Measurements from ENCODE around the gene BTBD8. TPM values are rescaled to one million over a fixed set of nuclear protein-coding genes. Genes with fewer than 3 reads are reported as not detected.

The BTBD8 gene
- total RNA-seq, 1 experiment from 2014 or later, result 2.8 TPM

- POLR2A ChIA-PET, result no interaction called here
- BruUV-seq (replicated peaks), result no TSS peak
- no peaks in the 10 kb centered on the region for H4K20me1 ChIP-seq (ENCODE audit: insufficient read depth)
- H3K79me2 ChIP-seq (ENCODE audit: insufficient read depth, low read length), result no peaks in the 10 kb centered on the region
- intact Hi-C loops (cut with micrococcal nuclease), result no loop called here
- no peak overlapping the region for H3K4me2 ChIP-seq (ENCODE audit: low read length)
- ATAC-seq, result no peak
- RAD21 ChIA-PET (ENCODE audit: low non-redundant PET in 1 of 2, low total read pairs in 2 of 2, uncharacterized antibody in 2 of 2, unreplicated experiment in 2 of 2), result no interaction called here
- H3K36me3 ChIP-seq (ENCODE audit: control insufficient read depth in 1 of 2, insufficient read depth in 2 of 2, low read length in 2 of 2), result no peaks in the 10 kb centered on the region
- H3K4me3 ChIP-seq (replicated peaks in 1 of 2; ENCODE audit: low read depth in 1 of 2, low read length in 2 of 2), result no peak overlapping the region
- no peak overlapping the region for H3K27ac ChIP-seq (ENCODE audit: low read depth, low read length)
- no peaks in the 10 kb centered on the region for H3K9me3 ChIP-seq (ENCODE audit: control insufficient read depth in 1 of 2, insufficient read depth in 1 of 2, low read depth in 1 of 2, low read length in 2 of 2)
- no peaks in the 10 kb centered on the region for H3K4me1 ChIP-seq (ENCODE audit: control insufficient read depth in 1 of 2, insufficient read depth in 2 of 2, low read length in 2 of 2)
- no peak for DNase-seq (ENCODE audit: low read depth, low spot score)
- TF ChIP-seq ELF1 (IDR thresholded peaks at IDR 0.05; ENCODE audit: borderline replicate concordance, low read depth), result no peak
- no peak for TF ChIP-seq POLR2A (IDR thresholded peaks at IDR 0.05; ENCODE audit: borderline replicate concordance, extremely low read depth, insufficient read depth, insufficient read length)
- TF ChIP-seq JUND (IDR thresholded peaks at IDR 0.05), result no peak
- no peak for TF ChIP-seq SRF (IDR thresholded peaks at IDR 0.05; ENCODE audit: low read depth)
- no peak for TF ChIP-seq EZH2phosphoT487 (IDR thresholded peaks at IDR 0.05; ENCODE audit: borderline replicate concordance)
- TF ChIP-seq ZBTB33 (IDR thresholded peaks at IDR 0.05; ENCODE audit: extremely low read depth, insufficient replicate concordance, low read length), result no peak
- no peak for TF ChIP-seq ZFX (IDR thresholded peaks at IDR 0.05)
- no peak for TF ChIP-seq EZH2 (IDR thresholded peaks at IDR 0.05)
- TF ChIP-seq YY1 (IDR thresholded peaks at IDR 0.05; ENCODE audit: extremely low read depth, insufficient replicate concordance, low read depth, low read length), result no peak
- TF ChIP-seq POLR2AphosphoS5 (IDR thresholded peaks at IDR 0.05; ENCODE audit: low read depth, low read length), result no peak
- TF ChIP-seq ATF3 (IDR thresholded peaks at IDR 0.05), result no peak
- no peak for TF ChIP-seq MAX (IDR thresholded peaks at IDR 0.05)
- no peak for TF ChIP-seq ZNF274 (IDR thresholded peaks at IDR 0.05; ENCODE audit: low read depth, low read length)
- TF ChIP-seq FOSL1 (IDR thresholded peaks at IDR 0.05; ENCODE audit: low read depth), result no peak
- TF ChIP-seq CEBPB (IDR thresholded peaks at IDR 0.05; ENCODE audit: low read depth), result no peak
- no peak for TF ChIP-seq RAD21 (IDR thresholded peaks at IDR 0.05; ENCODE audit: low read depth)
- H3K27me3 ChIP-seq (ENCODE audit: insufficient read depth, low read length), result no peaks in the 10 kb centered on the region
- no peak overlapping the region for H3K9ac ChIP-seq (ENCODE audit: low read length)
- CTCF ChIA-PET, result no interaction called here
- no peaks in the 10 kb centered on the region for H3K9me2 ChIP-seq (ENCODE audit: insufficient read depth)
- no peak overlapping the region for H2AFZ ChIP-seq (ENCODE audit: low read depth, low read length, poor library complexity, severe bottlenecking)
Measured at GRCh38 chr1:92219028-92219427, 138.9 kb downstream of the BTBD8 start.

All from HCT116 (cell line).